DOHH2 (cell line): ENCODE measurements around the gene DYNC2H1.

Experiments
- H3F3A ChIP-seq: fragments of 200-600 bp; sonication (generic), shearing (Covaris generic); 2 replicates; pipeline ENCODE4 v1.6.0; 2016; ENCODE audit warnings: antibody characterized with exemption, mild to moderate bottlenecking; ENCODE audit not compliant: control insufficient read depth, insufficient read depth
- H3K27ac ChIP-seq: fragments of 200-600 bp; sonication (generic); 2 replicates; pipeline ENCODE4 v1.5.1; 2014; ENCODE audit warnings: low read depth, mild to moderate bottlenecking, low read length, moderate library complexity
- H3K27me3 ChIP-seq: fragments of 200-600 bp; sonication (generic); 2 replicates; pipeline ENCODE4 v1.6.1; 2014; ENCODE audit warnings: mild to moderate bottlenecking, low read length, mixed read lengths; ENCODE audit not compliant: control insufficient read depth
- H3K36me3 ChIP-seq: fragments of 200-600 bp; sonication (generic); 2 replicates; pipeline ENCODE4 v1.6.1; 2014; ENCODE audit warnings: mild to moderate bottlenecking, low read length, moderate library complexity, mixed read lengths; ENCODE audit not compliant: control insufficient read depth
- H3K4me1 ChIP-seq: fragments of 200-600 bp; sonication (generic); 2 replicates; pipeline ENCODE4 v1.6.1; 2014; ENCODE audit warnings: mild to moderate bottlenecking, low read length, mixed read lengths; ENCODE audit not compliant: control insufficient read depth
- H3K4me2 ChIP-seq: fragments of 200-600 bp; sonication (generic); 2 replicates; pipeline ENCODE4 v1.6.0; 2014; ENCODE audit warnings: mild to moderate bottlenecking, low read length, moderate library complexity
- H3K4me3 ChIP-seq: fragments of 200-600 bp; sonication (generic); 2 replicates; pipeline ENCODE4 v1.5.1; 2014; ENCODE audit warnings: mild to moderate bottlenecking, low read length, mixed read lengths
- H3K79me2 ChIP-seq: fragments of 200-600 bp; sonication (generic); 2 replicates; pipeline ENCODE4 v1.6.1; 2014; ENCODE audit warnings: mild to moderate bottlenecking, low read length, mixed read lengths; ENCODE audit not compliant: control insufficient read depth
- H3K9me2 ChIP-seq: fragments of 200-600 bp; sonication (generic); replicated peaks from 2 replicates; pipeline ENCODE4 v1.6.1; 2014; ENCODE audit warnings: mild to moderate bottlenecking, low read length, mixed read lengths; ENCODE audit not compliant: control insufficient read depth
- H3K9me3 ChIP-seq: fragments of 200-600 bp; sonication (generic); 2 replicates; pipeline ENCODE4 v1.6.1; 2014; ENCODE audit warnings: antibody characterized with exemption, low read length, mixed read lengths; ENCODE audit not compliant: control insufficient read depth, insufficient read depth
- H4K20me1 ChIP-seq: fragments of 200-600 bp; sonication (generic); 2 replicates; pipeline ENCODE4 v1.6.0; 2014; ENCODE audit warnings: low read depth, mild to moderate bottlenecking, antibody characterized with exemption, low read length, moderate library complexity; ENCODE audit not compliant: control insufficient read depth, insufficient read depth
- EZH2phosphoT487 ChIP-seq: fragments of 200-600 bp; sonication (generic); IDR thresholded peaks from 2 replicates; pipeline ENCODE4 v1.6.1; 2017; ENCODE audit warnings: borderline replicate concordance, mild to moderate bottlenecking, antibody characterized with exemption, low read length, moderate library complexity, mixed read lengths
- TF ChIP-seq, protein P1 (sequence below): fragments of 200-600 bp; sonication (generic); IDR thresholded peaks from one replicate; pipeline ENCODE4 v1.5.1; 2014; ENCODE audit warnings: antibody characterized with exemption, mild to moderate bottlenecking, low read depth, low read length; ENCODE audit not compliant: poor library complexity, severe bottlenecking

The DYNC2H1 gene

DNA sequence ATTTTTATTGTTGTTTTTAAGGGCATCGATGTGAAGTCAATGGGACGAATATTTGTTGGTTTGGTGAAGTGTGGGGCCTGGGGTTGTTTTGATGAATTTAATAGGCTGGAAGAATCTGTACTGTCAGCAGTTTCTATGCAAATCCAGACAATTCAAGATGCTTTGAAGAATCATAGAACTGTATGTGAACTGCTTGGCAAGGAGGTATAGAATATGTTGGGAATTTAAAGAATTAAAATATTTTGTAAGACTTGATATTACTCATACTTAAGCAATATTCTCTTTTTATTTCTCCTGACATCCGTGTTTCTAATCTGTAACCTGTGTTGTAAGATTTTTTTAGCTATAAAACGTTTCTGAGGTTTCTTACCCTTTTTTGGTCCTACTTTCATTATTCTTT lies 61.6 kb downstream of the DYNC2H1 start:
- no peaks in the 10 kb centered on the region for H3K9me2 ChIP-seq
- no peaks in the 10 kb centered on the region for H3K27me3 ChIP-seq
- TF ChIP-seq, protein P1, sequence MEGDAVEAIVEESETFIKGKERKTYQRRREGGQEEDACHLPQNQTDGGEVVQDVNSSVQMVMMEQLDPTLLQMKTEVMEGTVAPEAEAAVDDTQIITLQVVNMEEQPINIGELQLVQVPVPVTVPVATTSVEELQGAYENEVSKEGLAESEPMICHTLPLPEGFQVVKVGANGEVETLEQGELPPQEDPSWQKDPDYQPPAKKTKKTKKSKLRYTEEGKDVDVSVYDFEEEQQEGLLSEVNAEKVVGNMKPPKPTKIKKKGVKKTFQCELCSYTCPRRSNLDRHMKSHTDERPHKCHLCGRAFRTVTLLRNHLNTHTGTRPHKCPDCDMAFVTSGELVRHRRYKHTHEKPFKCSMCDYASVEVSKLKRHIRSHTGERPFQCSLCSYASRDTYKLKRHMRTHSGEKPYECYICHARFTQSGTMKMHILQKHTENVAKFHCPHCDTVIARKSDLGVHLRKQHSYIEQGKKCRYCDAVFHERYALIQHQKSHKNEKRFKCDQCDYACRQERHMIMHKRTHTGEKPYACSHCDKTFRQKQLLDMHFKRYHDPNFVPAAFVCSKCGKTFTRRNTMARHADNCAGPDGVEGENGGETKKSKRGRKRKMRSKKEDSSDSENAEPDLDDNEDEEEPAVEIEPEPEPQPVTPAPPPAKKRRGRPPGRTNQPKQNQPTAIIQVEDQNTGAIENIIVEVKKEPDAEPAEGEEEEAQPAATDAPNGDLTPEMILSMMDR, result no peak
- TF ChIP-seq EZH2phosphoT487, result no peak
- H3K27ac ChIP-seq, result no peak overlapping the region
- H3K4me1 ChIP-seq, result no peaks in the 10 kb centered on the region
- no peak overlapping the region for H3K4me2 ChIP-seq
- H3K9me3 ChIP-seq, result no peaks in the 10 kb centered on the region
- no peak overlapping the region for H3K4me3 ChIP-seq
- no peaks in the 10 kb centered on the region for H3F3A ChIP-seq
- no peaks in the 10 kb centered on the region for H3K36me3 ChIP-seq
- H4K20me1 ChIP-seq, result no peaks in the 10 kb centered on the region
- no peaks in the 10 kb centered on the region for H3K79me2 ChIP-seq

DNA sequence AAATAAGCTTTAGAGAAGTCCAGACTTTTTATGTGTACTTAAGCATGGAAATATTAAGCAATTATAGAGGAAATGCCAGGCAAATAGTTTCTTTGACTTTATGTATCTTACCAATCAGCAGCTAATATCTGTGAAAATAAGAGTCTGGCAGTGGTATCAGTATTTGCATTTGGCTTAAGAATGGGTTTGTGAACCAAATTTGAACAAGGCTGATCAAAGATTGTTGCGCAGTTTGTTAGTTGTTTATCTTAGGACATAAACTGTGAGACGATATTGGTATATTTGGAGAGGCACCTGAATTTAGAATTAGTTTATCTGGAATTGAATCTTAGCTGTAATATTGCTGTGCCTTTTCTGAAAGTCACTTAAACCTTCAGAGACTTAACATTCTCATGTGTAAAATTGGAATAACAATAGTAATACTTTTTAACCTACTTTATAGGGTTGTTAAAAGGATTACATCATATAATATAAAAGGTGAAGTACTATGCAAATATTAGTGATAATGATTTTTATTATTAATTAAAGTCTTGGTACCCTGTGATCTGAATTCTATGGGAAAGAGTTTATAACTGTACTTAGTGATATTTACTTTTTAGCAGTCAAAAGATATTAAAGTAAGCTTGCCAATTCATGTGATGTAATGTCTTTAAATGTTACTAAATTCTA lies 66.4 kb downstream of the DYNC2H1 start:
- no peaks in the 10 kb centered on the region for H3K79me2 ChIP-seq
- H3K36me3 ChIP-seq, result no peaks in the 10 kb centered on the region

DNA sequence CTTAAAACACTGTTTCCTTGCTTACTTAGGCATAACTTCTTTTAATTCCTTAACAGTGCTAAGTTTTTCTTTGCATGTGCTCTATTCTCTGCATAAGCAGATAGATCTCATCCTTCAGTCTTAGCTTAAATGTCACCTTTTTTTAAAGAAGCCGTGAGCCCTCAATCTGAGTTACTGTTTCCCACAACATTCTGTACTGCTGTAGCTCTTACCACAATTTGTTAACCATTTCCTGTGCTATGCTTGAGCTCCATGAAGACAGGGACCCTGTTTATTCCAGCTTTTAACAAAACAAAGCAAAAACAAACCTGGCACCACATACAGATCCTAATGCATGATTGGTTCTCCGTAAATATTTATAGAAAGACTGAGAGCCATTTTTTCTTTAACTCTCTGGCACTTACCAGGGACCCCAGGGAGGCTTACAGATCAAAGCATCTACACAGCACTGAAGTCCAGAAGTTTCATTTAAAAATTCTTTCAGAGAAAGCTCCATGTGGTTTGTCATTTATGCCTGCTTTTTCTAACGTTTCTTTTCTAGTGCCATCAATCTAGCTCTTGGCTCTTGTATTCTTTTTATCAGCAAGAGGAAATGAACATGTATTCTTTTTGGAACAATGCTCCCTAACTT lies 74.9 kb downstream of the DYNC2H1 start:
- Histone ChIP-seq H3K79me2 (no peaks in the 10 kb centered on the region), H3K9me3 (no peaks in the 10 kb centered on the region), H3K4me3 (no peak overlapping the region), H3F3A (no peaks in the 10 kb centered on the region), H4K20me1 (no peaks in the 10 kb centered on the region), H3K4me1 (peaks cover 6% of the 10 kb centered on the region; the same call in 1 of the 2 replicates), H3K4me2 (no peak overlapping the region), H3K27me3 (no peaks in the 10 kb centered on the region), H3K27ac (no peak overlapping the region), H3K36me3 (no peaks in the 10 kb centered on the region), H3K9me2 (no peaks in the 10 kb centered on the region)
- TF ChIP-seq, protein P1, result no peak
- no peak for TF ChIP-seq EZH2phosphoT487

More for the DNA sequence above, 66.4 kb downstream of the DYNC2H1 start:
- H3K27ac ChIP-seq, result no peak overlapping the region
- TF ChIP-seq EZH2phosphoT487, result no peak
- TF ChIP-seq, protein P1, result no peak
- H3K9me2 ChIP-seq, result no peaks in the 10 kb centered on the region
- no peak overlapping the region for H3K4me3 ChIP-seq
- H3K4me1 ChIP-seq, result no peaks in the 10 kb centered on the region
- H3F3A ChIP-seq, result no peaks in the 10 kb centered on the region
- no peaks in the 10 kb centered on the region for H4K20me1 ChIP-seq
- H3K9me3 ChIP-seq, result no peaks in the 10 kb centered on the region
- H3K4me2 ChIP-seq, result no peak overlapping the region
- no peaks in the 10 kb centered on the region for H3K27me3 ChIP-seq
